ENCODE measurements around the gene FNBP1.

GRCh38 chr9:129921905-129922304 is 121.1 kb downstream of the FNBP1 start:
- TF ChIP-seq ZNF274 (IDR thresholded peaks at IDR 0.05; ENCODE audit: low read depth, low read length) (no peak), SUZ12 (IDR thresholded peaks at IDR 0.05; ENCODE audit: extremely low read depth, insufficient read depth, insufficient read length) (no peak), YY1 (IDR thresholded peaks at IDR 0.05; ENCODE audit: insufficient read depth, insufficient read length) (no peak)
